Esophagus squamous epithelium (tissue), 5 donors: ENCODE data around the gene PPP1R3A. TPM values are rescaled to one million over a fixed set of nuclear protein-coding genes. Genes with fewer than 3 reads are reported as not detected.

Experiments
- DNase-seq: peaks from one replicate; lab custom pipeline; 2025; lab: John Stamatoyannopoulos, UW
- H3K27ac ChIP-seq, 4 donors: fragments of 200-600 bp; sonication (generic); one replicate each; pipeline ENCODE4 v1.5.1; 2016 to 2019; ENCODE audit warnings: mild to moderate bottlenecking in 1 of 4
- H3K27me3 ChIP-seq, 4 donors: fragments of 200-600 bp; sonication (generic); 1 replicate in 3 of 4; 2 replicates in 1 of 4; pipeline versions ENCODE4 v1.5.1 to v1.6.0; 2017 to 2021; ENCODE audit warnings: antibody characterized with exemption in 1 of 4
- H3K36me3 ChIP-seq, 3 donors: fragments of 200-600 bp; sonication (generic); one replicate each; pipeline ENCODE4 v1.5.1; 2016 to 2019
- H3K4me1 ChIP-seq, 3 donors: fragments of 200-600 bp; sonication (generic); one replicate each; pipeline ENCODE4 v1.5.1; 2017 to 2019
- H3K4me3 ChIP-seq, 4 donors: fragments of 200-600 bp; sonication (generic); 1 replicate in 3 of 4; 2 replicates in 1 of 4; pipeline ENCODE4 v1.5.1; 2016 to 2019; ENCODE audit warnings: mild to moderate bottlenecking in 2 of 4, moderate library complexity in 1 of 4
- H3K9me3 ChIP-seq, 3 donors: fragments of 200-600 bp; sonication (generic); one replicate each; pipeline ENCODE4 v1.5.1; 2016 to 2019
- CTCF ChIP-seq, 6 experiments: fragments of 450-650 bp in 4 of 6; fragments of 200-600 bp in 2 of 6; sonication (generic) in 2 of 6; IDR thresholded peaks; one replicate each; pipeline ENCODE4 v1.5.1; 2016 to 2019; ENCODE audit warnings: antibody characterized with exemption in 6 of 6, mild to moderate bottlenecking in 4 of 6, moderate library complexity in 4 of 6
- POLR2A ChIP-seq, 4 donors: fragments of 450-650 bp; IDR thresholded peaks; one replicate each; pipeline ENCODE4 v1.6.1; 2017; ENCODE audit warnings: antibody characterized with exemption in 4 of 4, mild to moderate bottlenecking in 4 of 4, moderate library complexity in 3 of 4
- WGBS, 2 donors: methylation state at CpG; one replicate each; pipeline ENCODE4 v1.1.5; 2018; 5-methylcytosine and 5-hydroxymethylcytosine counted together
- intact Hi-C: fragments of 100-400 bp; cut with DNase I; formaldehyde crosslinking; loops from one replicate; pipeline ENCODE4 v1.15.0; 2022
- total RNA-seq, 4 donors: library from RNA; depleted of rRNA; stranded (reverse); fragments of >200 nt; gene quantifications; one replicate each; pipeline ENCODE4 v1.1.0, GENCODE V29; 2016
- donor health status: DM: yes; HTN: yes; CAD: no.

Gene PPP1R3A
- total RNA-seq, 4 donors from 2014 or later: not detected

- no peak for TF ChIP-seq POLR2A (IDR thresholded peaks at IDR 0.05)
- TF ChIP-seq CTCF (IDR thresholded peaks at IDR 0.05): no peak
- WGBS, 2 donors: 33 to 53% methylated on average over 2 of the region's 2 CpGs
- intact Hi-C loops: no loop called here
- H3K9me3 ChIP-seq: peaks cover 0 to 6% (median 0%) of the 10 kb centered on the region in 3 donors
- H3K4me1 ChIP-seq: peaks cover 0 to 21% (median 0%) of the 10 kb centered on the region in 3 donors
- no peak for DNase-seq
- H3K27me3 ChIP-seq: no peaks in the 10 kb centered on the region
- no peak overlapping the region for H3K4me3 ChIP-seq
- no peak overlapping the region for H3K27ac ChIP-seq
- H3K36me3 ChIP-seq: no peaks in the 10 kb centered on the region
Observed at GRCh38 chr7:113891031-113891350, 27.8 kb downstream of the PPP1R3A start.

GRCh38 chr7:113890331-113891030 lies 28.3 kb downstream of the PPP1R3A start:
- intact Hi-C loops: no loop called here
- Histone ChIP-seq H3K27ac (no peak overlapping the region), H3K36me3 (no peaks in the 10 kb centered on the region), H3K4me1 (peaks cover 0 to 21% (median 0%) of the 10 kb centered on the region in 3 donors), H3K9me3 (peaks cover 0 to 6% (median 0%) of the 10 kb centered on the region in 3 donors), H3K4me3 (no peak overlapping the region), H3K27me3 (no peaks in the 10 kb centered on the region)
- TF ChIP-seq CTCF (IDR thresholded peaks at IDR 0.05): no peak
- TF ChIP-seq POLR2A (IDR thresholded peaks at IDR 0.05): no peak
- whole genome bisulfite sequencing, 2 donors: 67 to 70% methylated on average over 2 of the region's 2 CpGs
- DNase-seq: no peak

- H3K9me3 ChIP-seq: peaks cover 0 to 6% (median 0%) of the 10 kb centered on the region in 3 donors
- 92 to 95% methylated on average over 1 of the region's 1 CpG for WGBS, 2 donors
- H3K4me1 ChIP-seq: no peaks in the 10 kb centered on the region
- no peak for DNase-seq
- no peaks in the 10 kb centered on the region for H3K36me3 ChIP-seq
- intact Hi-C loops: no loop called here
- no peak overlapping the region for H3K27ac ChIP-seq
- no peak overlapping the region for H3K4me3 ChIP-seq
- no peaks in the 10 kb centered on the region for H3K27me3 ChIP-seq
- TF ChIP-seq CTCF (IDR thresholded peaks at IDR 0.05) (no peak), POLR2A (IDR thresholded peaks at IDR 0.05) (no peak)
Observed at GRCh38 chr7:113883096-113883495, 35.7 kb downstream of the PPP1R3A start.

GRCh38 chr7:113880559-113880958 lies 38.2 kb downstream of the PPP1R3A start:
- intact Hi-C loops: no loop called here
- TF ChIP-seq POLR2A (IDR thresholded peaks at IDR 0.05) (no peak), CTCF (IDR thresholded peaks at IDR 0.05) (no peak)
- Histone ChIP-seq H3K36me3 (no peaks in the 10 kb centered on the region), H3K27me3 (no peaks in the 10 kb centered on the region), H3K27ac (no peak overlapping the region), H3K4me3 (no peak overlapping the region), H3K4me1 (no peaks in the 10 kb centered on the region), H3K9me3 (no peaks in the 10 kb centered on the region)
- WGBS, 2 donors: 61 to 67% methylated on average over 3 of the region's 3 CpGs
- no peak for DNase-seq

- Histone ChIP-seq H3K4me1 (no peaks in the 10 kb centered on the region), H3K9me3 (no peaks in the 10 kb centered on the region), H3K4me3 (no peak overlapping the region), H3K27me3 (no peaks in the 10 kb centered on the region), H3K36me3 (no peaks in the 10 kb centered on the region), H3K27ac (no peak overlapping the region)
- intact Hi-C loops: no loop called here
- WGBS, 2 donors: 68 to 74% methylated on average over 7 of the region's 7 CpGs
- TF ChIP-seq CTCF (IDR thresholded peaks at IDR 0.05) (no peak), POLR2A (IDR thresholded peaks at IDR 0.05) (no peak)
- DNase-seq: no peak
Observed at GRCh38 chr7:113878394-113878992, 40.3 kb downstream of the PPP1R3A start.
